ENCODE data around the gene B3GNT2.

The B3GNT2 gene

GRCh38 chr2:62217970-62218369 lies 22.1 kb downstream of the B3GNT2 start:
- TF ChIP-seq CTCF (conservative IDR thresholded peaks at IDR 0.05) (no peak), ZFX (IDR thresholded peaks at IDR 0.05) (no peak)
- no peak overlapping the region for H3K27ac ChIP-seq

GRCh38 chr2:62219407-62220159 lies 23.7 kb downstream of the B3GNT2 start:
- no peak overlapping the region for H3K27ac ChIP-seq
- TF ChIP-seq CTCF (conservative IDR thresholded peaks at IDR 0.05), result no peak
- no peak for TF ChIP-seq ZFX (IDR thresholded peaks at IDR 0.05)

- H3K27ac ChIP-seq, result no peak overlapping the region
- TF ChIP-seq CTCF (conservative IDR thresholded peaks at IDR 0.05) (no peak), ZFX (IDR thresholded peaks at IDR 0.05) (no peak)
Observed at GRCh38 chr2:62221141-62221540, 25.2 kb downstream of the B3GNT2 start.

GRCh38 chr2:62222171-62222570 lies 26.3 kb downstream of the B3GNT2 start:
- no peak for TF ChIP-seq ZFX (IDR thresholded peaks at IDR 0.05)
- TF ChIP-seq CTCF (conservative IDR thresholded peaks at IDR 0.05), result no peak
- H3K27ac ChIP-seq, result no peak overlapping the region

- no peak for TF ChIP-seq ZFX (IDR thresholded peaks at IDR 0.05)
- no peak for TF ChIP-seq CTCF (conservative IDR thresholded peaks at IDR 0.05)
Observed at GRCh38 chr2:62222674-62223073, 26.8 kb downstream of the B3GNT2 start.

GRCh38 chr2:62224976-62225375 lies 29.1 kb downstream of the B3GNT2 start:
- TF ChIP-seq ZFX (IDR thresholded peaks at IDR 0.05) (no peak), CTCF (conservative IDR thresholded peaks at IDR 0.05) (no peak)
- H3K27ac ChIP-seq, result no peak overlapping the region

More at GRCh38 chr2:62222674-62223073, 26.8 kb downstream of the B3GNT2 start:
- no peak overlapping the region for H3K27ac ChIP-seq

- no peak overlapping the region for H3K27ac ChIP-seq
- TF ChIP-seq CTCF (conservative IDR thresholded peaks at IDR 0.05), result no peak
- no peak for TF ChIP-seq ZFX (IDR thresholded peaks at IDR 0.05)
Observed at GRCh38 chr2:62227386-62228075, 31.6 kb downstream of the B3GNT2 start.

Measured in C4-2B (cell line).